Peyer's patch (tissue), 4 donors: Measurements from ENCODE around the gene TTC22.

ENCODE experiments used
- POLR2A ChIP-seq, 2 donors: fragments of 450-650 bp; IDR thresholded peaks; one replicate each; pipeline ENCODE4 v1.5.1; 2017; ENCODE audit warnings: antibody characterized with exemption in 2 of 2, mild to moderate bottlenecking in 2 of 2, moderate library complexity in 2 of 2
- TF ChIP-seq, protein P1 (sequence below), 6 experiments: fragments of 450-650 bp in 4 of 6; fragments of 200-600 bp in 2 of 6; sonication (generic) in 1 of 6; IDR thresholded peaks; one replicate each; pipeline ENCODE4 v1.5.1; 2017 to 2019; ENCODE audit warnings: antibody characterized with exemption in 6 of 6, mild to moderate bottlenecking in 3 of 6, moderate library complexity in 1 of 6

DNA sequence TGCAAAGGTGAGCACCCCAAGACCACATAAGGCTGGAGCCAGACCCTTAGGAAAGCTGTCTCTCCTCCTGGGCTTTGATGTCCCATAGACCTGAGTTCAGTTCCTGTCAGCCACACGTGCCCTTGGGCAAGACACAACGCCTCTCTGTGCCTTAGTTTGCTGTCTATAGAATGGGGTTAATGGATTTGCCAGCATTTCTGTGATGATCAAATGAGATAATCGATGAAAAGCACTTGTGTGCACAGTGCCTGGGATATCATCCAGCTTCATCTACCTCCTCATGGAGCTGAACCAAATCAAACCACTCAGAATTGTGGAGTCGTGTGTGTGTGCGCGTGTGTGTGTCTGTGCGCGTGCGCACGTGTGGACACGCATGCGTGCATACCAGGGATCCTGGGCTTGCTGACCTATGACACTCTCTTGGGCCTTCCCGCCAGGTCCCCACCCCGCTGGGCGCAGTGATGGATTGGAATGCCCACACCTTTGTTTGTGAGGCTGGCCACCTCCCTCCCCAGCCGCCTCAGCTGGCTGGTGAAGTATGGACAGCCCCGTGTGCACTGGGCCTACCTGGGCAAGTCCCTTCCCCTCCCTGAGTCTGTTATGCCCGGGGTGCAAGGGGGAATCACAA is 5.2 kb downstream of the TTC22 start:
- no peak for TF ChIP-seq POLR2A (IDR thresholded peaks at IDR 0.05)
- TF ChIP-seq, protein P1, sequence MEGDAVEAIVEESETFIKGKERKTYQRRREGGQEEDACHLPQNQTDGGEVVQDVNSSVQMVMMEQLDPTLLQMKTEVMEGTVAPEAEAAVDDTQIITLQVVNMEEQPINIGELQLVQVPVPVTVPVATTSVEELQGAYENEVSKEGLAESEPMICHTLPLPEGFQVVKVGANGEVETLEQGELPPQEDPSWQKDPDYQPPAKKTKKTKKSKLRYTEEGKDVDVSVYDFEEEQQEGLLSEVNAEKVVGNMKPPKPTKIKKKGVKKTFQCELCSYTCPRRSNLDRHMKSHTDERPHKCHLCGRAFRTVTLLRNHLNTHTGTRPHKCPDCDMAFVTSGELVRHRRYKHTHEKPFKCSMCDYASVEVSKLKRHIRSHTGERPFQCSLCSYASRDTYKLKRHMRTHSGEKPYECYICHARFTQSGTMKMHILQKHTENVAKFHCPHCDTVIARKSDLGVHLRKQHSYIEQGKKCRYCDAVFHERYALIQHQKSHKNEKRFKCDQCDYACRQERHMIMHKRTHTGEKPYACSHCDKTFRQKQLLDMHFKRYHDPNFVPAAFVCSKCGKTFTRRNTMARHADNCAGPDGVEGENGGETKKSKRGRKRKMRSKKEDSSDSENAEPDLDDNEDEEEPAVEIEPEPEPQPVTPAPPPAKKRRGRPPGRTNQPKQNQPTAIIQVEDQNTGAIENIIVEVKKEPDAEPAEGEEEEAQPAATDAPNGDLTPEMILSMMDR (IDR thresholded peaks at IDR 0.05), result no peak
